Pancreas (tissue), 10 donors: Measurements from ENCODE around the gene CAV1. TPM values are rescaled to one million over a fixed set of nuclear protein-coding genes. Genes with fewer than 3 reads are reported as not detected.

Source experiments
- ATAC-seq, 4 donors: fragments of 200-7000 bp; cut with Tn5 transposase; one replicate each; pipeline versions ENCODE4 v1.8.0 to v1.9.1; 2020; ENCODE audit warnings: mild to moderate bottlenecking in 4 of 4, moderate library complexity in 4 of 4
- DNase-seq, 6 donors: peaks; one replicate each; pipeline ENCODE4 v3.0.0-alpha.2; 2020
- FAIRE-seq: peaks from 2 replicates; lab custom pipeline; 2012; peaks lifted over from hg19 to GRCh38; lab: Jason Lieb, UNC
- H3K27ac ChIP-seq, 4 donors: fragments of 200-600 bp; sonication (generic); 1 replicate in 3 of 4; 2 replicates in 1 of 4; pipeline versions ENCODE4 v1.5.0 to v1.8.0; 2020
- H3K27me3 ChIP-seq, 4 donors: fragments of 200-600 bp; one replicate each; pipeline ENCODE4 v1.8.0; 2021
- H3K36me3 ChIP-seq, 3 donors: fragments of 200-600 bp; sonication (generic) in 1 of 3; one replicate each; pipeline versions ENCODE4 v1.5.0 to v1.8.0; 2020 to 2021
- H3K4me1 ChIP-seq, 3 donors: fragments of 200-600 bp; one replicate each; pipeline ENCODE4 v1.8.0; 2021
- H3K4me3 ChIP-seq, 4 donors: fragments of 200-600 bp; sonication (generic) in 2 of 4; one replicate each; pipeline versions ENCODE4 v1.5.0 to v1.8.0; 2020 to 2021
- H3K9me3 ChIP-seq, 4 donors: fragments of 200-600 bp; one replicate each; pipeline ENCODE4 v1.8.0; 2021
- CTCF ChIP-seq, 4 donors: fragments of 200-600 bp; sonication (generic) in 3 of 4; IDR thresholded peaks; one replicate each; pipeline versions ENCODE4 v1.5.0 to v1.8.0; 2021; ENCODE audit warnings: antibody characterized with exemption in 4 of 4
- WGBS, 2 donors: extraction: QIAGEN DNeasy Blood & Tissue Kit; methylation state at CpG; one replicate each; pipeline ENCODE4 v1.1.7; 2013; 5-methylcytosine and 5-hydroxymethylcytosine counted together
- intact Hi-C, 3 donors: fragments of 100-400 bp; cut with DNase I; formaldehyde crosslinking; loops; one replicate each; pipeline versions ENCODE4 v1.11.1 to v1.14.2; 2022
- polyA plus RNA-seq, 2 donors: library from polyadenylated mRNA; stranded (reverse); fragments of 200-250 nt; gene quantifications; one replicate each; pipeline ENCODE4 v1.2.3, GENCODE V29; 2013
- total RNA-seq, 6 donors: library from RNA; stranded (reverse); fragmentation: NEBNext Ultra II Directional in 4 of 6; extraction: Animal tissue kit (Norgen Biotek cat#: 25700) in 4 of 6; gene quantifications; one replicate each; pipeline versions ENCODE4 v1.2.1 to v1.2.4, GENCODE V29; 2021 to 2023
- donor health status: healthy with polysubstance abuse.
- donor health status: DM: no; HTN: no; CAD: no; lungs with moderate emphysema.
- donor health status: DM: no; HTN: no; CAD: no.
- donor health status: control.
- donor health status: control.
- donor health status: Bipolar disorder and iron deficiency.
- donor health status: DM: yes; HTN: yes; CAD: no.
- donor health status: DM: no; HTN: no; CAD: no.
- donor health status: DM: no; HTN: no; CAD: no.
- donor health status: DM: yes; HTN: yes; CAD: no.

CAV1 gene
- total and polyA plus RNA-seq, 8 donors, result 4.6 to 19.5 (median 11.2) TPM

GRCh38 chr7:116562529-116563121 is 37.8 kb downstream of the CAV1 start:
- H3K36me3 ChIP-seq, result no peaks in the 10 kb centered on the region
- no peak for DNase-seq
- no peak for TF ChIP-seq CTCF (IDR thresholded peaks at IDR 0.05)
- no peak overlapping the region for H3K27ac ChIP-seq
- no peak for ATAC-seq
- no peaks in the 10 kb centered on the region for H3K9me3 ChIP-seq
- H3K4me1 ChIP-seq, result no peaks in the 10 kb centered on the region
- FAIRE-seq, result no peak
- intact Hi-C loops, result no loop called here
- no peak overlapping the region for H3K4me3 ChIP-seq
- 81 to 84% methylated on average over 1 of the region's 1 CpG for WGBS, 2 donors
- H3K27me3 ChIP-seq, result no peaks in the 10 kb centered on the region

- Histone ChIP-seq H3K4me1 (no peaks in the 10 kb centered on the region), H3K27me3 (no peaks in the 10 kb centered on the region), H3K27ac (no peak overlapping the region), H3K9me3 (no peaks in the 10 kb centered on the region), H3K36me3 (no peaks in the 10 kb centered on the region), H3K4me3 (no peak overlapping the region)
- FAIRE-seq, result no peak
- WGBS, 2 donors, result 83 to 95% methylated on average over 1 of the region's 1 CpG
- no peak for TF ChIP-seq CTCF (IDR thresholded peaks at IDR 0.05)
- intact Hi-C loops, result no loop called here
- no peak for ATAC-seq
- no peak for DNase-seq
Observed at GRCh38 chr7:116565981-116566380, 41.1 kb downstream of the CAV1 start.

- ATAC-seq (no peak), DNase-seq (no peak), FAIRE-seq (no peak)
- H3K4me3 ChIP-seq, result no peak overlapping the region
- H3K36me3 ChIP-seq, result no peaks in the 10 kb centered on the region
- peaks cover 0 to 4% (median 0%) of the 10 kb centered on the region in 3 donors for H3K4me1 ChIP-seq
- H3K27ac ChIP-seq, result no peak overlapping the region
- no peak for TF ChIP-seq CTCF (IDR thresholded peaks at IDR 0.05)
- no peaks in the 10 kb centered on the region for H3K27me3 ChIP-seq
- intact Hi-C loops, result no loop called here
- H3K9me3 ChIP-seq, result no peaks in the 10 kb centered on the region
Observed at GRCh38 chr7:116566666-116567065, 41.8 kb downstream of the CAV1 start.

GRCh38 chr7:116569737-116570136 is 44.9 kb downstream of the CAV1 start:
- H3K36me3 ChIP-seq, result no peaks in the 10 kb centered on the region
- H3K4me1 ChIP-seq, result peaks cover 0 to 4% (median 0%) of the 10 kb centered on the region in 3 donors
- ATAC-seq (no peak), DNase-seq (no peak), FAIRE-seq (no peak)
- H3K9me3 ChIP-seq, result no peaks in the 10 kb centered on the region
- H3K27me3 ChIP-seq, result no peaks in the 10 kb centered on the region
- 84 to 93% methylated on average over 3 of the region's 3 CpGs for WGBS, 2 donors
- no peak overlapping the region for H3K4me3 ChIP-seq
- TF ChIP-seq CTCF (IDR thresholded peaks at IDR 0.05), result no peak
- H3K27ac ChIP-seq, result no peak overlapping the region
- intact Hi-C loops, result no loop called here

- no peak for FAIRE-seq
Observed at GRCh38 chr7:116570306-116570705, 45.5 kb downstream of the CAV1 start.

More at GRCh38 chr7:116570306-116570705, 45.5 kb downstream of the CAV1 start:
- no peak overlapping the region for H3K4me3 ChIP-seq
- H3K36me3 ChIP-seq, result no peaks in the 10 kb centered on the region
- H3K4me1 ChIP-seq, result peaks cover 0 to 4% (median 0%) of the 10 kb centered on the region in 3 donors
- intact Hi-C loops, result no loop called here
- ATAC-seq, result no peak
- no peak for TF ChIP-seq CTCF (IDR thresholded peaks at IDR 0.05)
- H3K27ac ChIP-seq, result no peak overlapping the region
- no peak for DNase-seq
- no peaks in the 10 kb centered on the region for H3K9me3 ChIP-seq
- no peaks in the 10 kb centered on the region for H3K27me3 ChIP-seq
